ENCODE results near the gene ITGA7.

DNA sequence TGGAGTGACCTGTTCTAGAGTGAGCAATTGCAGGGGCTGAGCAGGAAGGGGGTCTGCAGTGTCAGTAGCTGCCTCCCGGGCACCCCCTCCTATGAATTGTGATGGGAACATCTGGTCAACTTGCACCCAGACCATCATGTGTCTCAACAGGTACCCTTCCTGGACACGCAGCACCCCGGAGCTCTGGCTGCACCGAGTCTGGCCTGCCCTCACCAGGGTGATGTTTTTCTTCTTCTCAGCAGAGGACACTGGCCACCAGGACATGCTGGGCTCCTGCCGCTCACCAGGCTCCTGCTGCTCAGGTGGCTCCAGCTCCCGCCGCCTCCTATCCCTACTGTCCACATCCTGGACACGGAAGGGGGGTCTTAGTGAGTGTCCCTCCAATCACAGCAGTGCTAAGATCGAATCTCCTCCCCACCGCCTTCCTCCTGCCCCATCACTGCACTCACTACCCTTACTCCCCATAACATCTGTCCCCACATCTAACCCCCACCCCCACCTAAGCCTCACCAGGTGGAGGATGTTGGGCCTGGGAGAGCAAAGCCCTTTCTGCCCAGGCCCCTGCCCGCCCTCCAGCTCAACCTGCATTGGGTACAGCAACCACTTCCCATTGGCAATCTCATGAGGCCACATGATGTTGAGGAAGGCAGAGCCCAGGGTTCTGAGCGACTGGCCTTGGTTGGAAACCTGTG is 14.9 kb downstream of the ITGA7 start:
- no peak for TF ChIP-seq POLR2A (IDR thresholded peaks at IDR 0.05)
- TF ChIP-seq CTCF (IDR thresholded peaks at IDR 0.05), result no peak
